K562 (cell line): ENCODE measurements around the gene RAE1. TPM values are rescaled to one million over a fixed set of nuclear protein-coding genes. Genes with fewer than 3 reads are reported as not detected.

Experiments used
- CCAR2 ChIP-seq: fragments of 200-400 bp; formaldehyde crosslinking; IDR thresholded peaks from 2 replicates; pipeline ENCODE4 v1.6.1; 2017; ENCODE audit warnings: mild to moderate bottlenecking, low read depth, low read length
- HDGF ChIP-seq: fragments of 450-650 bp; IDR thresholded peaks from 2 replicates; pipeline ENCODE4 v1.6.1; 2016
- HNRNPUL1 ChIP-seq: fragments of 200-400 bp; formaldehyde crosslinking; IDR thresholded peaks from 2 replicates; pipeline ENCODE4 v1.6.1; 2017; ENCODE audit warnings: low read length
- MAZ ChIP-seq, 2 experiments: fragments of 450-650 bp in 1 of 2; sonication (generic) in 1 of 2; formaldehyde crosslinking; IDR thresholded peaks in 1 of 2; conservative IDR thresholded peaks in 1 of 2; 2 replicates each; pipeline versions ENCODE4 v1.4.0 to v1.5.0; 2020; ENCODE audit warnings: mild to moderate bottlenecking in 1 of 2, missing genetic modification reagents in 1 of 2
- MXI1 ChIP-seq: IDR thresholded peaks from 2 replicates; pipeline ENCODE4 v1.6.1; 2011; ENCODE audit warnings: low read depth, mild to moderate bottlenecking, improper control_type of control experiment, low read length
- NR3C1 ChIP-seq: sonication (generic); formaldehyde crosslinking; IDR thresholded peaks from 2 replicates; pipeline ENCODE4 v1.8.1; 2022; ENCODE audit warnings: missing genetic modification reagents
- STAG1 ChIP-seq: sonication (generic); formaldehyde crosslinking; IDR thresholded peaks from 2 replicates; pipeline ENCODE4 v1.5.0; 2020; ENCODE audit warnings: missing genetic modification reagents, borderline replicate concordance
- TBP ChIP-seq: optimal IDR thresholded peaks from 2 replicates; pipeline ENCODE3; 2011; ENCODE audit warnings: low read depth, low read length, improper control_type of control experiment
- ZMIZ1 ChIP-seq, 2 experiments: fragments of 150-350 bp in 1 of 2; IDR thresholded peaks; 2 replicates each; pipeline ENCODE4 v1.6.1; 2012 to 2016; ENCODE audit warnings: low read depth in 2 of 2, low read length in 2 of 2, mild to moderate bottlenecking in 1 of 2, moderate library complexity in 1 of 2
- ZNF224 ChIP-seq: sonication (generic); formaldehyde crosslinking; IDR thresholded peaks from 2 replicates; pipeline ENCODE4 v1.8.0; 2022; ENCODE audit warnings: mild to moderate bottlenecking, missing genetic modification reagents
- ZNF511 ChIP-seq: sonication (generic); formaldehyde crosslinking; IDR thresholded peaks from 2 replicates; pipeline ENCODE4 v1.8.0; 2022; ENCODE audit warnings: mild to moderate bottlenecking, missing genetic modification reagents
- ZNF780A ChIP-seq: fragments of 250-450 bp; sonication (Bioruptor Pico); IDR thresholded peaks from 2 replicates; pipeline ENCODE4 v1.5.0; 2021; ENCODE audit warnings: mild to moderate bottlenecking
- polyA plus RNA-seq, 8 experiments: library from polyadenylated mRNA; depleted of rRNA in 4 of 8; stranded (reverse) in 5 of 8; unstranded in 3 of 8; fragments of >200 nt; fragmentation: Nextera tagmentation in 2 of 8; fragmentation: Illumina TruSeq in 1 of 8; extraction: Ambion mirVana in 2 of 8; extraction: Trizol in 1 of 8; gene quantifications; 2 replicates each; pipeline versions ENCODE4 v1.2.1 to v1.2.3, GENCODE V29; 2011 to 2014; ENCODE audit warnings: inconsistent platforms in 1 of 8, missing spikeins in 1 of 8
- total RNA-seq, 7 experiments: library from RNA; depleted of rRNA in 6 of 7; stranded (reverse); fragments of >200 nt in 6 of 7; fragmentation: Illumina TruSeq in 2 of 7; extraction: Trizol in 2 of 7; gene quantifications; 2 replicates each; pipeline versions ENCODE4 v1.2.1 to v1.2.3, GENCODE V29; 2011 to 2021; ENCODE audit warnings: low replicate concordance in 1 of 7
- TF ChIP-seq, protein P1 (sequence below): fragments of 450-650 bp; formaldehyde crosslinking; IDR thresholded peaks from 2 replicates; pipeline ENCODE4 v1.4.0; 2022; ENCODE audit warnings: missing genetic modification characterization
- TF ChIP-seq, protein P2 (sequence below): sonication (generic); formaldehyde crosslinking; IDR thresholded peaks from 2 replicates; pipeline ENCODE4 v1.5.0; 2020; ENCODE audit warnings: missing genetic modification reagents
- TF ChIP-seq, protein P3 (sequence below): fragments of 250-450 bp; sonication (Bioruptor Pico); IDR thresholded peaks from 2 replicates; pipeline ENCODE4 v1.4.0; 2020

RAE1 gene
- total and polyA plus RNA-seq, 9 of the 15 experiments (the other 6 are each of a cell fraction or from before 2014, with no cell fraction given) = 33.7 to 248 (median 77.7) TPM

GRCh38 chr20:57412347-57413029 is 61.4 kb downstream of the RAE1 start (continued):
- TF ChIP-seq, protein P1, sequence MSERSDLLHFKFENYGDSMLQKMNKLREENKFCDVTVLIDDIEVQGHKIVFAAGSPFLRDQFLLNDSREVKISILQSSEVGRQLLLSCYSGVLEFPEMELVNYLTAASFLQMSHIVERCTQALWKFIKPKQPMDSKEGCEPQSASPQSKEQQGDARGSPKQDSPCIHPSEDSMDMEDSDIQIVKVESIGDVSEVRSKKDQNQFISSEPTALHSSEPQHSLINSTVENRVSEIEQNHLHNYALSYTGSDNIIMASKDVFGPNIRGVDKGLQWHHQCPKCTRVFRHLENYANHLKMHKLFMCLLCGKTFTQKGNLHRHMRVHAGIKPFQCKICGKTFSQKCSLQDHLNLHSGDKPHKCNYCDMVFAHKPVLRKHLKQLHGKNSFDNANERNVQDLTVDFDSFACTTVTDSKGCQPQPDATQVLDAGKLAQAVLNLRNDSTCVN (CRISPR knock-in tag) = no peak
- TF ChIP-seq, protein P2, sequence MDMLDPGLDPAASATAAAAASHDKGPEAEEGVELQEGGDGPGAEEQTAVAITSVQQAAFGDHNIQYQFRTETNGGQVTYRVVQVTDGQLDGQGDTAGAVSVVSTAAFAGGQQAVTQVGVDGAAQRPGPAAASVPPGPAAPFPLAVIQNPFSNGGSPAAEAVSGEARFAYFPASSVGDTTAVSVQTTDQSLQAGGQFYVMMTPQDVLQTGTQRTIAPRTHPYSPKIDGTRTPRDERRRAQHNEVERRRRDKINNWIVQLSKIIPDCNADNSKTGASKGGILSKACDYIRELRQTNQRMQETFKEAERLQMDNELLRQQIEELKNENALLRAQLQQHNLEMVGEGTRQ (CRISPR knock-in tag) = no peak
- TF ChIP-seq ZNF511 (CRISPR knock-in tag) = 0 out of 2 replicates have a peak, but pooled peaks have one; percentile 24
- peak in 1 of 2 experiments; percentile 54; a peak in 2 of 4 replicates for TF ChIP-seq MAZ (CRISPR knock-in tag; conservative IDR thresholded peaks at IDR 0.05 in 1 of 2, IDR thresholded peaks at IDR 0.05 in 1 of 2)
- no peak for TF ChIP-seq ZMIZ1 (IDR thresholded peaks at IDR 0.05; ENCODE audit: low read depth in 2 of 2, low read length in 2 of 2)
- no peak for TF ChIP-seq MXI1
- TF ChIP-seq, protein P3, sequence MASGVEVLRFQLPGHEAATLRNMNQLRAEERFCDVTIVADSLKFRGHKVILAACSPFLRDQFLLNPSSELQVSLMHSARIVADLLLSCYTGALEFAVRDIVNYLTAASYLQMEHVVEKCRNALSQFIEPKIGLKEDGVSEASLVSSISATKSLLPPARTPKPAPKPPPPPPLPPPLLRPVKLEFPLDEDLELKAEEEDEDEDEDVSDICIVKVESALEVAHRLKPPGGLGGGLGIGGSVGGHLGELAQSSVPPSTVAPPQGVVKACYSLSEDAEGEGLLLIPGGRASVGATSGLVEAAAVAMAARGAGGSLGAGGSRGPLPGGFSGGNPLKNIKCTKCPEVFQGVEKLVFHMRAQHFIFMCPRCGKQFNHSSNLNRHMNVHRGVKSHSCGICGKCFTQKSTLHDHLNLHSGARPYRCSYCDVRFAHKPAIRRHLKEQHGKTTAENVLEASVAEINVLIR = no peak
- no peak for TF ChIP-seq TBP
- no peak for TF ChIP-seq STAG1
- peak; percentile 57; the same call in 1 of the 2 replicates for TF ChIP-seq HDGF
- no peak for TF ChIP-seq NR3C1 (CRISPR knock-in tag)
- no peak for TF ChIP-seq HNRNPUL1
- TF ChIP-seq ZNF224 (CRISPR knock-in tag) = no peak
- TF ChIP-seq CCAR2 = no peak
- no peak for TF ChIP-seq ZNF780A (CRISPR knock-in tag)
